ENCODE measurements around the gene TGFBR1.

DNA sequence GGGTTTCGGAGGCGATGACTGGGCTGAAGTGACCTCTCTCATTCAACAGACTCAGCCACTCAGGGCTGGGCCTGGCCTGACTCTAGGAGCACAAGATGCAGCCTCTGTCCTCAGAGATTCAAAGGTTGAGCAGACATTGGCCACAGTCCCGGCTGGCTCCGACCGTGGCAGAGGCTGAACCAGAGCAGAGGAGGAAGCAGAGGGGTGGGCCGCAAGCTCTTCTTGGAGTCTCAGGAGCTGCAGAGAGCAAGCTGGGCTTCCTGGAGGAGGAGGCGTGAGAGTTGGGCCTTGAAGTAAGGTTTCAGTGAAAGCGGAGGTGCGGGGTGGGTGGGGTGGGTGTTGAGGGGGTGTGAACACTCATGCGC is 79.2 kb downstream of the TGFBR1 start:
- TF ChIP-seq, protein P1, sequence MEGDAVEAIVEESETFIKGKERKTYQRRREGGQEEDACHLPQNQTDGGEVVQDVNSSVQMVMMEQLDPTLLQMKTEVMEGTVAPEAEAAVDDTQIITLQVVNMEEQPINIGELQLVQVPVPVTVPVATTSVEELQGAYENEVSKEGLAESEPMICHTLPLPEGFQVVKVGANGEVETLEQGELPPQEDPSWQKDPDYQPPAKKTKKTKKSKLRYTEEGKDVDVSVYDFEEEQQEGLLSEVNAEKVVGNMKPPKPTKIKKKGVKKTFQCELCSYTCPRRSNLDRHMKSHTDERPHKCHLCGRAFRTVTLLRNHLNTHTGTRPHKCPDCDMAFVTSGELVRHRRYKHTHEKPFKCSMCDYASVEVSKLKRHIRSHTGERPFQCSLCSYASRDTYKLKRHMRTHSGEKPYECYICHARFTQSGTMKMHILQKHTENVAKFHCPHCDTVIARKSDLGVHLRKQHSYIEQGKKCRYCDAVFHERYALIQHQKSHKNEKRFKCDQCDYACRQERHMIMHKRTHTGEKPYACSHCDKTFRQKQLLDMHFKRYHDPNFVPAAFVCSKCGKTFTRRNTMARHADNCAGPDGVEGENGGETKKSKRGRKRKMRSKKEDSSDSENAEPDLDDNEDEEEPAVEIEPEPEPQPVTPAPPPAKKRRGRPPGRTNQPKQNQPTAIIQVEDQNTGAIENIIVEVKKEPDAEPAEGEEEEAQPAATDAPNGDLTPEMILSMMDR (IDR thresholded peaks at IDR 0.05; ENCODE audit: borderline replicate concordance, extremely low read depth, low read length, poor library complexity, severe bottlenecking): no peak
- no peak for TF ChIP-seq EZH2 (IDR thresholded peaks at IDR 0.05; ENCODE audit: borderline replicate concordance, low read depth, low read length, severe bottlenecking)
